Common myeloid progenitor, CD34-positive (primary cell): ENCODE measurements around the gene TNRC6C.

ENCODE experiments used
- CTCF ChIA-PET: fragments of 350-600 bp; sonication (Branson Sonifier 250); formaldehyde crosslinking; loops from one replicate; lab custom pipeline; 2021; ENCODE audit warnings: antibody characterized with exemption; lab: Charles Lee
- POLR2A ChIA-PET: fragments of 350-600 bp; sonication (Branson Sonifier 250); formaldehyde crosslinking; loops from one replicate; lab custom pipeline; 2021; ENCODE audit warnings: antibody characterized with exemption; lab: Charles Lee
- DNase-seq, 3 donors: peaks; one replicate each; pipeline versions ENCODE4 v3.0.0 to v3.0.0-alpha.2; 2013
- H3K27ac ChIP-seq, 2 experiments: 1 replicate in 1 of 2; 2 replicates in 1 of 2; pipeline ENCODE4 v1.7.0; 2013; ENCODE audit warnings: inconsistent platforms in 2 of 2, low read length in 2 of 2, mild to moderate bottlenecking in 2 of 2, low read depth in 1 of 2, moderate library complexity in 1 of 2; ENCODE audit not compliant: severe bottlenecking in 2 of 2, insufficient read depth in 1 of 2, poor library complexity in 1 of 2
- H3K27me3 ChIP-seq, 5 experiments: replicated peaks in 2 of 5; 1 replicate in 3 of 5; 2 replicates in 2 of 5; pipeline versions ENCODE4 v1.6.1 to v1.7.0; 2013; ENCODE audit warnings: low read length in 4 of 5, mild to moderate bottlenecking in 2 of 5, moderate library complexity in 2 of 5, inconsistent platforms in 1 of 5; ENCODE audit not compliant: insufficient read depth in 5 of 5, control insufficient read depth in 4 of 5
- H3K36me3 ChIP-seq, 4 experiments: 1 replicate in 2 of 4; 2 replicates in 2 of 4; pipeline versions ENCODE4 v1.6.1 to v1.7.0; 2013; ENCODE audit warnings: low read length in 3 of 4, control low read depth in 1 of 4, mild to moderate bottlenecking in 1 of 4; ENCODE audit not compliant: control insufficient read depth in 4 of 4, insufficient read depth in 4 of 4
- H3K4me1 ChIP-seq, 4 experiments: 1 replicate in 3 of 4; 2 replicates in 1 of 4; pipeline versions ENCODE4 v1.6.1 to v1.7.1; 2013; ENCODE audit warnings: low read length in 3 of 4, mild to moderate bottlenecking in 3 of 4, control low read depth in 1 of 4, inconsistent platforms in 1 of 4, moderate library complexity in 1 of 4; ENCODE audit not compliant: control insufficient read depth in 4 of 4, insufficient read depth in 4 of 4; ENCODE audit errors: control extremely low read depth in 1 of 4
- H3K4me3 ChIP-seq, 7 experiments: 1 replicate in 4 of 7; 2 replicates in 3 of 7; pipeline versions ENCODE4 v1.5.1 to v1.7.0; 2013; ENCODE audit warnings: mild to moderate bottlenecking in 7 of 7, low read length in 6 of 7, moderate library complexity in 6 of 7, inconsistent platforms in 2 of 7, low read depth in 2 of 7, control low read depth in 1 of 7; ENCODE audit not compliant: insufficient read depth in 4 of 7, control insufficient read depth in 1 of 7; ENCODE audit errors: extremely low read depth in 1 of 7
- H3K9me3 ChIP-seq, 5 experiments: 1 replicate in 4 of 5; 2 replicates in 1 of 5; pipeline versions ENCODE4 v1.6.1 to v1.7.1; 2013; ENCODE audit warnings: low read length in 4 of 5, mild to moderate bottlenecking in 2 of 5, inconsistent platforms in 1 of 5, low read depth in 1 of 5, moderate library complexity in 1 of 5; ENCODE audit not compliant: control insufficient read depth in 4 of 5, insufficient read depth in 2 of 5; ENCODE audit errors: control extremely low read depth in 1 of 5
- WGBS: methylation state at CpG from one replicate; pipeline ENCODE4 v1.1.5; 2013; ENCODE audit not compliant: insufficient coverage; 5-methylcytosine and 5-hydroxymethylcytosine counted together

TNRC6C gene

GRCh38 chr17:78133179-78133951 is 174.9 kb downstream of the TNRC6C start:
- DNase-seq = no peak
- Histone ChIP-seq H3K4me1 (peaks cover 3 to 83% (median 77%) of the 10 kb centered on the region in 4 experiments), H3K27me3 (no peaks in the 10 kb centered on the region), H3K27ac (peak overlapping the region in 1 of 2 experiments; percentile 5), H3K36me3 (peaks cover 6 to 54% (median 42%) of the 10 kb centered on the region in 4 experiments), H3K4me3 (peak overlapping the region in 5 of 7 experiments; percentile 0 to 89 (median 74)), H3K9me3 (no peaks in the 10 kb centered on the region)
- 79% methylated on average over 30 of the region's 30 CpGs for WGBS
- CTCF ChIA-PET = interaction anchor here (1.1 to 10.4 kb wide), 7 partner anchors 7 to 117 kb away, joined by 3 to 122 read pairs (median 51); partner anchors contain the start of gene TMC6
- POLR2A ChIA-PET = interaction anchor here (0.9 to 1.2 kb wide), 2 partner anchors 19 to 20 kb away, joined by 3 read pairs; no protein-coding TSS in a partner anchor

- Histone ChIP-seq H3K9me3 (no peaks in the 10 kb centered on the region), H3K27ac (no peak overlapping the region), H3K27me3 (no peaks in the 10 kb centered on the region), H3K4me3 (peak overlapping the region in 4 of 7 experiments; percentile 6 to 58 (median 37)), H3K4me1 (peaks cover 3 to 86% (median 80%) of the 10 kb centered on the region in 4 experiments), H3K36me3 (peaks cover 6 to 61% (median 44%) of the 10 kb centered on the region in 4 experiments)
- peak; percentile 82 to 91 (median 91) for DNase-seq
- 47% methylated on average over 31 of the region's 39 CpGs for WGBS
- CTCF ChIA-PET = interaction anchor here (0.7 to 10.4 kb wide), 13 partner anchors 8 to 116 kb away, joined by 3 to 122 read pairs (median 4); partner anchors contain the start of gene TMC6
- POLR2A ChIA-PET = interaction anchor here (0.9 to 1.2 kb wide), 2 partner anchors 20 to 21 kb away, joined by 3 read pairs; no protein-coding TSS in a partner anchor
Measured at GRCh38 chr17:78133971-78134898, 175.7 kb downstream of the TNRC6C start.

DNA sequence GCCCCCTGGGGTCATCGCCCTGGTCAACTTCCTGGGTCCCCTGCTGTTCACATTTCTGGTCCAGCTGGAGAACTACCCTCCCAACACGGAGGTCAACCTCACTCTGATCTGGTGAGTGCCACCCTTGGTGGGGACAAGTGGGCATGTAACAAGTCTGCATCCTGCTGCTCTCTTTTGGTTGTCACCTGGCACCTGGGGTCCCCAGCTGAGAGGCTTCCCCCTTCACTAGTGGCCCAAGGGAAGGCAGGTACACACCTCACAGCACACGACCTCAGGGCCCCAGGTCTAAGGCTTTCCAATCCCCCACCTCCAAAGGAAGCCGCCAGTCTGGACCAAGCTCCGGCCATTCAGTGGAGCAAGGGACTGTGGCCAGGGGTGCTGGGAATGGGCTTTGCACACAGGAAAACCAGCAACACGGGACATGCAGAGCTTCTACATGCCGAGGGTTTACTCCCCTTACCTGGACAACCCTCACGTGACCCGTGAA is 176.4 kb downstream of the TNRC6C start:
- no peaks in the 10 kb centered on the region for H3K27me3 ChIP-seq
- H3K4me3 ChIP-seq = no peak overlapping the region
- H3K27ac ChIP-seq = no peak overlapping the region
- no peak for DNase-seq
- H3K9me3 ChIP-seq = no peaks in the 10 kb centered on the region
- WGBS = 91% methylated on average over 8 of the region's 9 CpGs
- POLR2A ChIA-PET = no interaction called here
- CTCF ChIA-PET = interaction anchor here (0.7 to 10.4 kb wide), 11 partner anchors 8 to 98 kb away, joined by 3 to 122 read pairs (median 4); partner anchors contain the start of gene TMC6
- peaks cover 6 to 61% (median 44%) of the 10 kb centered on the region in 4 experiments for H3K36me3 ChIP-seq
- peaks cover 3 to 81% (median 74%) of the 10 kb centered on the region in 4 experiments for H3K4me1 ChIP-seq

GRCh38 chr17:78135858-78136500 is 177.5 kb downstream of the TNRC6C start:
- Histone ChIP-seq H3K27me3 (no peaks in the 10 kb centered on the region), H3K9me3 (no peaks in the 10 kb centered on the region), H3K4me3 (no peak overlapping the region), H3K4me1 (peaks cover 3 to 78% (median 72%) of the 10 kb centered on the region in 4 experiments), H3K36me3 (peaks cover 6 to 63% (median 44%) of the 10 kb centered on the region in 4 experiments), H3K27ac (no peak overlapping the region)
- ChIA-PET CTCF (interaction anchor here (0.9 to 10.4 kb wide), 11 partner anchors 8 to 49 kb away, joined by 3 to 122 read pairs (median 4); partner anchors contain the start of gene TMC6), POLR2A (no interaction called here)
- no peak for DNase-seq
- WGBS = 96% methylated on average over 8 of the region's 9 CpGs

GRCh38 chr17:78137392-78138203 is 179.1 kb downstream of the TNRC6C start:
- POLR2A ChIA-PET = interaction anchor here (1.0 kb wide), 1 partner anchor 116 kb away, joined by 3 read pairs; no protein-coding TSS in a partner anchor
- CTCF ChIA-PET = interaction anchor here (0.8 to 10.4 kb wide), 9 partner anchors 11 to 103 kb away, joined by 3 to 122 read pairs (median 5); partner anchors contain the start of gene TMC6
- Histone ChIP-seq H3K27me3 (no peaks in the 10 kb centered on the region), H3K9me3 (no peaks in the 10 kb centered on the region), H3K4me1 (peaks cover 6 to 77% (median 70%) of the 10 kb centered on the region in 4 experiments), H3K4me3 (no peak overlapping the region), H3K27ac (peak overlapping the region in 1 of 2 experiments; percentile 40), H3K36me3 (peaks cover 6 to 77% (median 54%) of the 10 kb centered on the region in 4 experiments)
- DNase-seq = peak in 2 of 3 donors; percentile 66 to 76
- WGBS = 61% methylated on average over 16 of the region's 26 CpGs
